CD14-positive monocyte (primary cell): ENCODE results near the gene SLC16A11. TPM values are rescaled to one million over a fixed set of nuclear protein-coding genes. Genes with fewer than 3 reads are reported as not detected.
"Not testable (repeated sequence)": the region's sequence is repeated elsewhere in the genome, so short reads cannot be mapped to it uniquely, and the experiment has no call there.

Experiments
- DNase-seq, 3 donors: peaks; one replicate each; pipeline ENCODE4 v3.0.0-alpha.2; 2011 to 2022
- H2AFZ ChIP-seq: 2 replicates; pipeline ENCODE4 v1.6.0; 2012; ENCODE audit warnings: mild to moderate bottlenecking, low read depth, low read length, inconsistent platforms; ENCODE audit not compliant: insufficient read depth, poor library complexity, severe bottlenecking
- H3K27ac ChIP-seq, 2 donors: 1 replicate in 1 of 2; 2 replicates in 1 of 2; pipeline ENCODE4 v1.5.1; 2012 to 2013; ENCODE audit warnings: low read length in 2 of 2, control low read depth in 1 of 2, inconsistent platforms in 1 of 2, low read depth in 1 of 2, mild to moderate bottlenecking in 1 of 2
- H3K27me3 ChIP-seq, 2 donors: one replicate each; pipeline versions ENCODE4 v1.6.0 to v1.6.1; 2011 to 2013; ENCODE audit warnings: low read length in 2 of 2; ENCODE audit not compliant: control insufficient read depth in 2 of 2, insufficient read depth in 2 of 2
- H3K36me3 ChIP-seq, 2 donors: replicated peaks in 1 of 2; 1 replicate in 1 of 2; 2 replicates in 1 of 2; pipeline versions ENCODE4 v1.5.1 to v1.6.1; 2012 to 2013; ENCODE audit warnings: low read length in 2 of 2, control low read depth in 1 of 2, inconsistent platforms in 1 of 2, mild to moderate bottlenecking in 1 of 2; ENCODE audit not compliant: insufficient read depth in 2 of 2, control insufficient read depth in 1 of 2
- H3K4me1 ChIP-seq, 2 donors: 1 replicate in 1 of 2; 2 replicates in 1 of 2; pipeline versions ENCODE4 v1.5.1 to v1.6.1; 2012 to 2013; ENCODE audit warnings: low read length in 2 of 2, control low read depth in 1 of 2, inconsistent platforms in 1 of 2, mild to moderate bottlenecking in 1 of 2, moderate library complexity in 1 of 2; ENCODE audit not compliant: insufficient read depth in 2 of 2, control insufficient read depth in 1 of 2
- H3K4me2 ChIP-seq: replicated peaks from 2 replicates; pipeline ENCODE3; 2012; ENCODE audit warnings: low read length, moderate library complexity, mild to moderate bottlenecking; ENCODE audit not compliant: poor library complexity, severe bottlenecking; ENCODE audit errors: extremely low read depth
- H3K4me3 ChIP-seq, 3 experiments: fragments of 200-600 bp in 1 of 3; sonication (generic) in 1 of 3; replicated peaks in 1 of 3; 1 replicate in 2 of 3; 2 replicates in 1 of 3; pipeline ENCODE4 v1.5.1; 2011 to 2013; ENCODE audit warnings: low read length in 3 of 3, mild to moderate bottlenecking in 3 of 3, control low read depth in 2 of 3, low read depth in 2 of 3, inconsistent platforms in 1 of 3, moderate library complexity in 1 of 3
- H3K79me2 ChIP-seq: 2 replicates; pipeline ENCODE4 v1.6.0; 2012; ENCODE audit warnings: mild to moderate bottlenecking, control low read depth, inconsistent platforms, low read length, moderate library complexity; ENCODE audit not compliant: insufficient read depth
- H3K9ac ChIP-seq: 2 replicates; pipeline ENCODE4 v1.6.0; 2017; ENCODE audit warnings: low read length, mild to moderate bottlenecking; ENCODE audit not compliant: insufficient read depth, poor library complexity, severe bottlenecking
- H3K9me3 ChIP-seq, 2 donors: replicated peaks in 1 of 2; 1 replicate in 1 of 2; 2 replicates in 1 of 2; pipeline versions ENCODE4 v1.5.1 to v1.6.1; 2012 to 2013; ENCODE audit warnings: low read length in 2 of 2, control low read depth in 1 of 2; ENCODE audit not compliant: control insufficient read depth in 1 of 2, insufficient read depth in 1 of 2
- H4K20me1 ChIP-seq: 2 replicates; pipeline ENCODE4 v1.6.0; 2012; ENCODE audit warnings: mild to moderate bottlenecking, low read length, control low read depth, moderate library complexity; ENCODE audit not compliant: insufficient read depth
- H3K27ac Mint-ChIP-seq, 7 donors: one replicate each; pipeline ENCODE4 v1.8.0; 2020; ENCODE audit warnings: mild to moderate bottlenecking in 7 of 7, mixed read lengths in 7 of 7, moderate library complexity in 6 of 7, inconsistent platforms in 2 of 7
- H3K27me3 Mint-ChIP-seq, 3 donors: one replicate each; pipeline ENCODE4 v1.8.0; 2021 to 2022; ENCODE audit warnings: low read depth in 3 of 3, mild to moderate bottlenecking in 3 of 3, mixed read lengths in 3 of 3, moderate library complexity in 3 of 3, inconsistent platforms in 1 of 3
- H3K36me3 Mint-ChIP-seq, 2 donors: one replicate each; pipeline ENCODE4 v1.8.0; 2020; ENCODE audit warnings: mixed read lengths in 2 of 2, inconsistent platforms in 1 of 2, mild to moderate bottlenecking in 1 of 2
- H3K4me1 Mint-ChIP-seq: one replicate; pipeline ENCODE4 v1.8.0; 2020; ENCODE audit warnings: mild to moderate bottlenecking, mixed read lengths
- H3K4me3 Mint-ChIP-seq, 2 donors: one replicate each; pipeline ENCODE4 v1.8.0; 2020; ENCODE audit warnings: mild to moderate bottlenecking in 2 of 2, mixed read lengths in 2 of 2, moderate library complexity in 1 of 2
- H3K9me3 Mint-ChIP-seq, 7 donors: one replicate each; pipeline ENCODE4 v1.8.0; 2020 to 2022; ENCODE audit warnings: mixed read lengths in 7 of 7, mild to moderate bottlenecking in 6 of 7, moderate library complexity in 6 of 7, inconsistent platforms in 2 of 7
- CTCF ChIP-seq: fragments of 200-600 bp; IDR thresholded peaks from one replicate; pipeline ENCODE4 v1.8.0; 2022; ENCODE audit warnings: antibody characterized with exemption, mild to moderate bottlenecking
- WGBS: methylation state at CpG from one replicate; pipeline ENCODE4 v1.1.5; 2013; ENCODE audit warnings: missing lambda C conversion rate; ENCODE audit not compliant: insufficient coverage; 5-methylcytosine and 5-hydroxymethylcytosine counted together
- intact Hi-C, 2 donors: fragments of 100-400 bp; cut with micrococcal nuclease; formaldehyde crosslinking; loops; one replicate each; pipeline versions ENCODE4 v1.15.0 to v1.15.1; 2023
- polyA minus RNA-seq: library from RNA; depleted of rRNA, polyadenylated mRNA; stranded (reverse); fragments of >200 nt; gene quantifications from 2 replicates; pipeline ENCODE4 v1.2.3, GENCODE V29; 2012
- polyA plus RNA-seq, 3 donors: library from polyadenylated mRNA; depleted of rRNA in 1 of 3; unstranded in 2 of 3; stranded (reverse) in 1 of 3; fragments of 300-500 nt in 2 of 3; fragments of >200 nt in 1 of 3; fragmentation: Illumina TruSeq in 2 of 3; gene quantifications; 1 replicate in 2 of 3; 2 replicates in 1 of 3; pipeline ENCODE4 v1.2.3, GENCODE V29; 2012 to 2021
- total RNA-seq, 12 experiments: library from RNA in 1 of 12; stranded (reverse) in 1 of 12; fragments of 120-200 nt in 1 of 12; gene quantifications; one replicate each; pipeline ENCODE4 v1.2.4 and lab custom pipeline; 2013 to 2026; ENCODE audit warnings: mixed read lengths in 6 of 12, inconsistent platforms in 1 of 12

SLC16A11 gene
- total RNA-seq (2013), result 0.06 TPM
- polyA plus RNA-seq, result not detected
- polyA minus RNA-seq, result not detected in 2 replicates
- 0 to 0.23 (median 0.05) reads per million in 11 experiments for total RNA-seq (lab: John Stamatoyannopoulos, UW)

GRCh38 chr17:7043497-7044198, at the start of gene SLC16A11:
SLC16A11 (minus strand) TSS chr17:7044092; CDS start chr17:7043513, 579 bp downstream.
- H3K9ac ChIP-seq, result no peak within 1 kb of the TSS
- H3K4me1 ChIP-seq, result peaks cover 43 to 46% of the 10 kb centered on the region in 2 donors
- no peak for TF ChIP-seq CTCF
- peak in 1 of 3 donors; percentile 43 for DNase-seq
- Mint-ChIP-seq H3K36me3 (peaks cover 5 to 6% of the 10 kb centered on the region in 2 donors), H3K27me3 (peaks cover 40 to 58% (median 48%) of the 10 kb centered on the region in 3 donors), H3K4me1 (peaks cover 39% of the 10 kb centered on the region), H3K9me3 (peaks cover 0 to 11% (median 4%) of the 10 kb centered on the region in 7 donors), H3K27ac (peak within 1 kb of the TSS in 2 of 7 donors; percentile 33 to 68), H3K4me3 (peak within 1 kb of the TSS; percentile 62 to 81)
- H3K27me3 ChIP-seq, result peaks cover 32 to 46% of the 10 kb centered on the region in 2 donors
- no peaks in the 10 kb centered on the region for H3K36me3 ChIP-seq
- peak within 1 kb of the TSS; percentile 74 for H2AFZ ChIP-seq
- H3K9me3 ChIP-seq, result peaks cover 0 to 4% of the 10 kb centered on the region in 2 donors
- H3K4me2 ChIP-seq, result peak within 1 kb of the TSS; percentile 79
- no peaks in the 10 kb centered on the region for H3K79me2 ChIP-seq
- peak within 1 kb of the TSS; percentile 4 to 63 (median 12) for H3K4me3 ChIP-seq
- intact Hi-C loops, result loop anchor here in 1 of 2 donors (2.0 to 5.0 kb wide), 2 partner anchors 133 to 249 kb away; partner anchors contain the start of gene YBX2
- no peak within 1 kb of the TSS for H3K27ac ChIP-seq
- WGBS, result 2% methylated on average over 39 of the region's 58 CpGs
- H4K20me1 ChIP-seq, result peaks cover 4% of the 10 kb centered on the region

- H4K20me1 ChIP-seq, H3K36me3 ChIP-seq, H3K27me3 Mint-ChIP-seq, H3K9ac ChIP-seq, H3K27ac ChIP-seq, H3K4me2 ChIP-seq, H3K79me2 ChIP-seq, H2AFZ ChIP-seq, H3K9me3 ChIP-seq, H3K9me3 Mint-ChIP-seq, H3K27me3 ChIP-seq, intact Hi-C loops: not testable (repeated sequence)
- Histone ChIP-seq H3K4me1 (peaks cover 53 to 65% of the 10 kb centered on the region in 2 donors), H3K4me3 (peak overlapping the region in 1 of 3 experiments; percentile 28)
- peak overlapping the region; percentile 15 to 90 (median 73) for H3K27ac Mint-ChIP-seq
- peaks cover 59% of the 10 kb centered on the region for H3K4me1 Mint-ChIP-seq
- peaks cover 0 to 16% of the 10 kb centered on the region in 2 donors for H3K36me3 Mint-ChIP-seq
- WGBS, result 95% methylated on average over 7 of the region's 28 CpGs
- peak in 1 of 3 donors; percentile 23 for DNase-seq
- H3K4me3 Mint-ChIP-seq, result peak overlapping the region; percentile 28 to 57
Measured at GRCh38 chr17:7091311-7092005, 47.6 kb upstream of the SLC16A11 start.

- H3K27ac ChIP-seq, H3K9ac ChIP-seq, H3K4me3 Mint-ChIP-seq, H3K27me3 Mint-ChIP-seq, intact Hi-C loops, H3K27me3 ChIP-seq, H3K9me3 ChIP-seq, H2AFZ ChIP-seq, H3K79me2 ChIP-seq, H3K4me2 ChIP-seq, H3K9me3 Mint-ChIP-seq, DNase-seq, H4K20me1 ChIP-seq, H3K4me3 ChIP-seq, H3K36me3 ChIP-seq: not testable (repeated sequence)
- peaks cover 42% of the 10 kb centered on the region for H3K4me1 Mint-ChIP-seq
- WGBS, result 100% methylated on average over 1 of the region's 6 CpGs
- H3K27ac Mint-ChIP-seq, result peak overlapping the region in 1 of 7 donors; percentile 40
- H3K36me3 Mint-ChIP-seq, result peaks cover 2 to 11% of the 10 kb centered on the region in 2 donors
- H3K4me1 ChIP-seq, result peaks cover 36 to 49% of the 10 kb centered on the region in 2 donors
Measured at GRCh38 chr17:7089570-7089969, 45.7 kb upstream of the SLC16A11 start.
